Neuron (in vitro differentiated cells): ENCODE data around the gene OR2T27.
"Not testable (repeated sequence)": the region's sequence is repeated elsewhere in the genome, so short reads cannot be mapped to it uniquely, and the experiment has no call there.

ENCODE experiments used
- H2AFZ ChIP-seq: one replicate; pipeline ENCODE4 v1.6.1; 2013; ENCODE audit warnings: low read depth, mild to moderate bottlenecking, inconsistent platforms, low read length, moderate library complexity
- H3K27me3 ChIP-seq: one replicate; pipeline ENCODE4 v1.6.1; 2013; ENCODE audit warnings: low read length; ENCODE audit not compliant: insufficient read depth
- H3K36me3 ChIP-seq: one replicate; pipeline ENCODE4 v1.6.1; 2013; ENCODE audit warnings: low read length; ENCODE audit not compliant: insufficient read depth
- H3K4me1 ChIP-seq: one replicate; pipeline ENCODE4 v1.6.1; 2013; ENCODE audit warnings: low read length; ENCODE audit not compliant: insufficient read depth
- H3K4me3 ChIP-seq: 2 replicates; pipeline ENCODE4 v1.5.1; 2013; ENCODE audit warnings: mild to moderate bottlenecking, low read length, moderate library complexity
- H3K9me3 ChIP-seq: one replicate; pipeline ENCODE4 v1.6.1; 2013; ENCODE audit warnings: low read length

The OR2T27 gene

DNA sequence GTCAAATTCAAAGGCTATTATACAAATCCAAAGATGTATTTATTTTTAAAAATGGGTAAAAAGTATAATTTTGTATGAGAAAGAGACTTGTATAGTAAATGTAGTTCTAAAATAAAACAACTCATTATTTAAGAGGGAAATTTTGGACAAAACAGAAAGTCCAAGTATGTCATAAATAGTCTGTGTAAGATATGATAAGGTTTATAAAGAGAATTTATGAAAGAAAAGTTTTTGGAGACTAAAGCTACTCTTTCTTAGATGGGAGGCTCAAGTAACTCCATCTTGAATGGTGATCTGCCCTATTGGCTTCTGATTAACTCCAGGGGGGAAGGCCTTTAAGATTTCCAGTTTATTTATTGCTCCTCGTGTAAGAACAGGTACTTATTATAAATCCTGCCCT lies 14.7 kb upstream of the OR2T27 start:
- no peaks in the 10 kb centered on the region for H3K9me3 ChIP-seq
- no peak overlapping the region for H2AFZ ChIP-seq
- no peaks in the 10 kb centered on the region for H3K27me3 ChIP-seq
- no peak overlapping the region for H3K4me3 ChIP-seq
- H3K36me3 ChIP-seq: no peaks in the 10 kb centered on the region
- H3K4me1 ChIP-seq: no peaks in the 10 kb centered on the region

DNA sequence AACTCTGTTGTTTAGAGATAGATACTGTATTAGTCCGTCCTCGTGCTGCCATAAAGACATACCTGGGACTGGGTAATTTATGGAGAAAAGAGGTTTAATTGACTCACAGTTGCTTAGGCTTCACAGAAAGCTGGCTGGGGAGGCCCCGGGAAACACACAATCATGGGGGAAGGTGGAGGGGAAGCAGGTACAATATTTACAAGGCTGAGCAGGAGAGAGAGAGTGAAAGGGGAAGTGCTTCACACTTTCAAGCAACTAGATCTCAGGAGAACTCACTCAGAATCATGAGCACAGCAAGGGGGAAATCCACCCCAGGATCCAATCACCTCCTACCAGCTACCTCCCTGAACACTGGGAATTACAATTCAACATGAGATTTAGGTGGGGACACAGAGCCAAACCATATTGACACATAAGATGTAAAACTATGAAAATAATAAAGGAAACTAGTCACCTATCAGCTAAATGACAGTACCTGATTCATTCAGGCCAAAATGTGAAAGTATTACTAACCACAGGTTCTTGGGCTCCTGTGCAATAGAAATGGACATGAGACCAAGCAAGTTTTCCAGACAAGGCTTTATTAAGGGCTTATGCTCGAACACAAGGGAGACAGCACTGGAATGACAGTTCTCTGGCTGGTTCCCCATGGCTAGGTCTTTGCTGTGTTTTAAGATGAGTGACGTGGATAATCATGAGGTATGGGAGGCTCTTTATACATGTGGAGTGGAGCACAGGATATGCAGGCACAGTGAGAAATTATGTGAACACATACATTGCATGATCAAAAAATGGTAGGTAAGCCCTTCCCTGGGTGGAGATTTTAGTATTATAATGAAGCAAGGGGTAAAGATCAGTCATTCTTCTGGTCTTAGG lies 8.4 kb upstream of the OR2T27 start:
- not testable (repeated sequence) for H3K9me3 ChIP-seq, H3K27me3 ChIP-seq, H3K4me1 ChIP-seq, H3K36me3 ChIP-seq, H2AFZ ChIP-seq, H3K4me3 ChIP-seq

DNA sequence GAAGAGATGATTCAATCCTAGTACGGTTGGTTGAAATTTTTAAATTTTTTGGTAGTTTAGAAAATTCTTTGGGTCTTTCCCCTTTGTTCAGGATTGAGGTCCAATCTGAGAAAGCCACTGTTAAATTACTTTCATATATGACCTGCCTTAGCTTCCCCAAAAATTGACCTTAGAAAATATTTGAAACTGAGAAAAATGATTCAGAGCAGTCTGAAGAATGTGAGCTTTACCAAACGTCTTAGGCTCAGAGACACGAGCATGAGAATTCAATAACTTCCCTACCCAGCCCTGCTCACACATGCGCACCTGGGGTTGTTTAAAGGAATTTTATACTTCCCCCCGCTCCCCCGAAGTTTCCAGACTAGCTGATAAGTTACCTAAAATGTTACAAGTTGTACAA lies 1.5 kb upstream of the OR2T27 start:
- not testable (repeated sequence) for H3K4me3 ChIP-seq, H3K4me1 ChIP-seq, H3K36me3 ChIP-seq, H3K9me3 ChIP-seq, H2AFZ ChIP-seq, H3K27me3 ChIP-seq

DNA sequence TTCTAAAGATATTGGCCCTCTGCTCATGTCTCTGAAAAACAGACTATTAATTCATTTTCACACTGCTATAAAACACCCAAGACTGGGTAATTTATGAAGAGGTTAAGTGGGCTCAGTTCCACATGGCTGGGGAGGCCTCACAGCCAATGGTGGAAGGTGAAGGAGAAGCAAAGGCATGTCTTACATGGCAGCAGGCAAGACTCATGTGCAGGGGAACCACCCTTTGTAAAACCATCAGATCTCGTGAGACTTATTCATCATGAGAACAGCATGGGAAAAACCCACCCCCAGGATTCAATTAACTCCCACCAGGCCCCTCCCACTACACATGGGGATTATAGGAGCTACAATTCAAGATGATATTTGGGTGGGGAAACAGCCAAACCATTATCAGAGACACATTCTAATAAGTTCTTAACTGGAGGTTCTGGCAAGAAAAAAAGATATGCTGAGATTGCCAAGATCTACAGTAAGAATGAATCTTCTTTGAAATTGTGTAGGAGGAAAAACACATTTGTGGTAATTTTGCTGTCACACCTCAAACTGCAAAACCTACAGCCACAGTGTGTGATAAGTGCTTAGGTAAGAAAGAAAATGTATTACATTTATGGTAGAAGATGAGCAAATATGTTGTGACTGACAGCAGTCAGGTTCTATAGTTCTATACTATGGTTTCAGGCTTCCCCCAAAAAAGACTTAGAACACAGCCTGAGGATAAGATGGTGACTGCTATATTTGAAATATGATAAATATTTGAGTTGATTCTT lies 6.4 kb downstream of the OR2T27 start:
- H3K36me3 ChIP-seq, H2AFZ ChIP-seq, H3K4me3 ChIP-seq, H3K4me1 ChIP-seq, H3K9me3 ChIP-seq, H3K27me3 ChIP-seq: not testable (repeated sequence)

DNA sequence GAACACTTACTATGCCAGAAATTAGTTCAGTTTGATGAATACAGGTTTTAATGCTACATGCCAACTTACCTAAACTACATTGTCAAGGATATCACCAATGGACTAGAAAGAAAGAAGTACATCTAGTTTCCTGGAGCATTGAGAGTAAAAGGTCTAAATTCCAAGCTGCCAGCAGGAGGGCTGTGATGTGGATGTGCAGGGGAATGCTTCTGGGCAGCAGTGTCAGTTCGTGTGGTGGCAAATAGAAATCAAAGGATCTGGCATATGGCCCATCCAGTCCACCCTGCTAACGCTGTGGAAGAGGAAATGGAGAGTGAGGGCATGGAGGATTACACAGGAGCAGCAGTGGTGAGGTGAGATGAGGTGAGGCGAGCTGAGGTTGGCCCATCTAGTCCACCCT lies 10.2 kb downstream of the OR2T27 start, which contains the start of gene OR2T35:
TSS of gene OR2T35 (minus strand) at position 101 of the 400 bp plus-strand sequence. CDS start 6,020 bp downstream, outside the sequence.
- not testable (repeated sequence) for H3K4me3 ChIP-seq, H2AFZ ChIP-seq, H3K9me3 ChIP-seq, H3K36me3 ChIP-seq, H3K4me1 ChIP-seq, H3K27me3 ChIP-seq

DNA sequence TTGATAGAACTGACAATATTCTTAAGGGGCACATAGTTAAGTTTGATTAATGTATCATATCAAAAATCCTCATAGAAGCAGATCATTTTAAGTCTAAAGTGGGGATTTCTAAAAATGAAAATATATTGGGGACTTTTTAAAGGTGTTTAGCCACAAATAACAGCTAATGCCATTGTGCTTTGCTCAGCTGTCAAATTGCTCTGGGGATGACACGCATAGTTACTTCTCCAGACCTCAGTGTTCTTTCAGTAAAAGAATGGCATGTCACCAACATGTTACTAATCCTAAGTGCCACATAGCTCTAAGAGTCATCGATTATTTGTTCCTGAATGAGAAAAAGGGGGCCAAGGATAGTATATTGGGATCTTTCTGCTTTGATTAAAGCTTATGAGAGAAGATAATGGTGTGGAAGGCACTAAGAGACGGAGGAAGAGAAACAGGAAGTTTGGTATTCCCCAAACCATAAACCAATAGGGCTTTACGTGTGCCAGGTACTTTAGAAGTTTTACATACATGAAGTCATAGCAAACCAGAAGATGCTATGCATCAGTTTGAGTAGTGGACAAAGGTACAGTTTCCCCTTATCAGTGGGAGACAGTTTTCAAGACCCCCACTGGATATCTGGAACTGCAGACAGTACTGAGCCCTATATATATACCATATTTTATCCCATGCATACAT lies 12.2 kb downstream of the OR2T27 start:
- not testable (repeated sequence) for H3K4me1 ChIP-seq, H3K27me3 ChIP-seq, H3K4me3 ChIP-seq, H3K36me3 ChIP-seq, H3K9me3 ChIP-seq, H2AFZ ChIP-seq

DNA sequence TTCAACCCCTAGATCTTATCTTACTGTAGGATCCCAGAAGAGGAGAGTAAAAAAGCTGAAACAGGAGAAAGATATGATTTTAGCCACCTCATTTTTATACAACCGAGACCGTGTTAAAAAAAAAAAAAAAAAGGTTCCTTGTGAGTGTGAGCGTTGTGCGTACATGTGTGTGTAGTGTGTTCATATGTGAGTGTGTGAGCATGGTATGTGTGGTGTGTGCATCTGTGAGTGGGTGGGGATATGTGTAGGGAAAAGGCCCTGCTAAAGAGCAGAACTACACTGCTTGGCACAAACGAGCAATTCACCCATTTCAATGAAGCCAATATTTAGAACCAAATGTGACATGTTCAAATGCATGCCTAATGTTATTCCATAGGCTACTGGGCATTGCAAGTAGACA lies 13.7 kb downstream of the OR2T27 start:
- not testable (repeated sequence) for H3K27me3 ChIP-seq, H3K4me3 ChIP-seq, H3K4me1 ChIP-seq, H2AFZ ChIP-seq, H3K36me3 ChIP-seq, H3K9me3 ChIP-seq

DNA sequence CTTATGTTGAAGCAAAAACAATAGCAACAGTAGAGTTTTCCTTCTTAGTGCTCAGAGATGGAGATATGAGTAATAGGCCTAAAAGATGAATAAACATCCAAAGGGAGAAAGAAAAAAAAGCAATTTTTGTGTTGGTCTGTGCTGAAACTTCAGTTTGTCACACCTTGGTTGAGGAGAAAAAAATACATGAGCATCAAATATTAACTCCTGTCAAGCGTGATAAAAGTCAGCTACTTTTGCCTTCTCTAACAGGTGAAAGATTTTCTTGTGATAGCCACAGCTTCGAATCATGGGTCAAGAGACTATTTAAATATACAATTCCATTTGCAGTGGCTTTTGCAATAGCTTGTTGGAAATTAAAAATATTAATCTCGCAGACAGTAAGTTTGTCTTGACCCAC lies 14.4 kb downstream of the OR2T27 start:
- not testable (repeated sequence) for H3K36me3 ChIP-seq, H3K4me3 ChIP-seq, H3K4me1 ChIP-seq, H3K9me3 ChIP-seq, H2AFZ ChIP-seq, H3K27me3 ChIP-seq

DNA sequence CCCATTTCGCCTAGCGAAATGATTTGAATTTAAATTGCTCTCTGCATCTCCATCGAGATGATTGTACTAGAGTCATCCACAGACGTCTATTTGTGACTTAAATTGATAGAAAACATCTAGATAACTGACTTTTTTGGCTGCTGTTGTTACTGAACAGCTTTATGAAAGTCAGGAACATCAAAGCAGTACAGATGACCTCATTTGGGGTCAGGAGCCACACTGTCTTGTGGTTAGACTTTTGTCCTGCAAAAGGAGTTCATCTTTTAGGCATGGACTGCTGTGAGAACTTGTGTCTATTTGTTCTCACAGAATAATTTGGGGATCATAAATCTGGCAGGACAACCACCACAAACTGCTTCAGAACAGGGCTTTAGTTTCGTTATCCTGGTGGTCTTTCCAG lies 15.7 kb downstream of the OR2T27 start:
- not testable (repeated sequence) for H3K27me3 ChIP-seq, H3K4me1 ChIP-seq, H3K9me3 ChIP-seq, H3K4me3 ChIP-seq, H2AFZ ChIP-seq, H3K36me3 ChIP-seq

DNA sequence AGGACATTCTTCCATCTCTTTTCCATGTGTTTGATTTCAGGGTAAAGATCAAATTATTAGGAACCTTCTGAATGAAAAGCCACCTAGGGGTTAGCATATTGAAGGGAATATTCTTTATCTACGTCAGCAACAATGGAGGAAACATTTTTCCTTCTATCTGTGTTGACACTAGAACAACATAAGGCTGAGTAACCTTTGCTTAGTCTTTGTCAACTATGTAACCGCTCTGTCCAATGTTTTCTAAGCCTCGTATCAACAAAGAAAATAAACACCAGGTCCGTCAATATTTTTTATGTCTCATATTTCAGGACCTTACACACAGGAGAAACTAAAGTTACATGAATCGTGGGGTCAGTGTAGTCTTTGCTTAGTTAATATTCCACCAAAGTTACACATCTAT lies 18.7 kb downstream of the OR2T27 start:
- H3K36me3 ChIP-seq, H3K4me1 ChIP-seq, H3K9me3 ChIP-seq, H3K4me3 ChIP-seq, H3K27me3 ChIP-seq, H2AFZ ChIP-seq: not testable (repeated sequence)

DNA sequence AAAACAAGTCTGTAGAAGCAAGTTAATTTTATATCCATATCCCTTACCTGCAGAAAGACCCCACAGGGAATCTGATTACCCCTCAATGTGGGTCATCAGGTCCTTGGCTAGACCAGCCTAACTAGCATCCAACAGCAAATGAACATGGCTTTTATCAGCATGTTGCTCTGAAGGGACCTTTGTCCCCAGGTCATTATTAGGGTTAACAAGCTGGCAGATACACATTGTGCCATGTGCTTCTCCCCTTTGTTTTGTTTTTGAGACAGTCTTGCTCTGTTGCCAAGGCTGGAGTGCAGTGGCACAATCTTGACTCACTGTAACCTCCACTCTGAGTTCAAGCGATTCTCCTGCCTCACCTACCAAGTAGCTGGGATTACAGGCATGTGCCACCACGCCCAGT lies 20.3 kb downstream of the OR2T27 start, which contains the start of gene OR2T11:
TSS of gene OR2T11 (minus strand) at position 101 of the 400 bp plus-strand sequence. CDS start 7,963 bp downstream, outside the sequence.
- H2AFZ ChIP-seq, H3K9me3 ChIP-seq, H3K4me1 ChIP-seq: not testable (repeated sequence)

DNA sequence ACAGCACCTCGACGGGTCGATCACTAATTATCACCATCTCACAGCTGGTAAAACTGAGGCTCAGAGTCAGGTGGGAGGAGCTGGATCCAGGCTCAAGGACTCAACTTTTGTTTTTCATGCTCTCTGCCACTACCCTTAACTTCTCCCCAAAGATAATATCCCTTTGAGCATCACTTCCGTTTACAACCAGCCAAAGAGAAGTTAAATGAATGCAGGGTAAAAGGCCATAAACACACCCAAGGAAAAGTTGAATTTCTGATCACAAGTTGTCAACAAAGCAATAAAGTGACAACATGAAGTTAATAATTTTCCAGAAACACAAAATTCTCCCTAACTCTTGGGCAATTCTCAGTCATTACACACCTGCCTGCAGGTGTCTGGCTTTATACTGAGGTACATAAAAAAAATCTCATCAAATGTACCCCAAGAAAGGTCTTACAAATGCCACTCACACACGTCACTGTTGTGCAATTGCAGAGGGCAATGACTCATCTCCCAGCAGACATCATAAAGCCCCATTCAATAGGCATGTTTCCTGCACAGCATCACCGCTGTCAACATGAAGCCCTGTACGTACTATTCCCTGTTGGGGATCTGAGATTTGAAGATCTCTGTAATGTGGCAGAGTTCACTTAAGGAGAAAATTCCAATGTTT lies 23.8 kb downstream of the OR2T27 start:
- Histone ChIP-seq H3K4me3 (no peak overlapping the region), H2AFZ (no peak overlapping the region), H3K4me1 (no peaks in the 10 kb centered on the region), H3K9me3 (no peaks in the 10 kb centered on the region), H3K27me3 (peaks cover 3% of the 10 kb centered on the region), H3K36me3 (no peaks in the 10 kb centered on the region)

More for the DNA sequence above, 20.3 kb downstream of the OR2T27 start, which contains the start of gene OR2T11:
- not testable (repeated sequence) for H3K27me3 ChIP-seq, H3K4me3 ChIP-seq, H3K36me3 ChIP-seq

DNA sequence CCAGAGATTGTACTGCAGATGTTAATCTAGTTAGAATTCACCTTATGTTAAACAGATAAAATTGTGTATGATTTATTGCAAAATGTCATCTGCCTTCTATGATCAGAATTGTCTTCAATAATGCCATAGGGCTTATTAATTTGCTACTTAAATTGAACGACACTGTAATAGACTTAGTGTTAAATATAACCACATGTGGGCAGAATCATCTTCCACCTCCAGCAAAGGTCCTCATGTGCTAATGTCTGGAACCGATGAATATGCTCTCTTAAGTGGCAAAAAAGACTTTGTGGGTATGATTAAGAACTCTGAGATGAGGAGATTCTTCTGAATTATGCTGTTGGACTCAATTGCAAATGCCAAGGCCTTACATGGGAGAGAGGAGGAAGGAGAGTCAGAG lies 24.8 kb downstream of the OR2T27 start:
- no peaks in the 10 kb centered on the region for H3K36me3 ChIP-seq
- no peaks in the 10 kb centered on the region for H3K9me3 ChIP-seq
- H2AFZ ChIP-seq: no peak overlapping the region
- no peak overlapping the region for H3K4me3 ChIP-seq
- H3K27me3 ChIP-seq: peaks cover 3% of the 10 kb centered on the region
- no peaks in the 10 kb centered on the region for H3K4me1 ChIP-seq
